ENCODE data around the gene ROS1. TPM values are rescaled to one million over a fixed set of nuclear protein-coding genes. Genes with fewer than 3 reads are reported as not detected.

ROS1 gene
- total RNA-seq, 1 donor from 2014 or later: not detected

DNA sequence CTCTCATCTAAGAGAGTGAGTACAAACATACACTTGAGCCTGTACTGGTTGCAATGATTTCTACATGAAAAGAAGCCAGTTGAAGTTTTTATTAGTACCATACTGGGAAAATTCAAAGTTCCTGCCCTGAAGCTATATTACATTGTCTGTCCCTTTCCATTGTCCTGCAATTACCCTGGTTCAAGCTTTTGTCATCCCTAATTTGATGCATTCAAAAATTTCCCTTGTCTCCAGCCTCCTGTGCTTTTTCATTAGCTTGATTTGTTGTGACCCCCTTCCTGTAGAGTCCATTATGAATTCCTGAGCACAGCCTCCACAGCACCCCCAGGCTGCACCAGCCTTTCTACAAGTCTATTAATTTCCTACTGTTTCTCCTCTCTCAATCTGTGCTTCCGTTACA is 114.0 kb downstream of the ROS1 start:
- intact Hi-C loops (cut with micrococcal nuclease): loop anchor here (10.0 kb wide), 1 partner anchor 327 kb away; no protein-coding TSS in a partner anchor

DNA sequence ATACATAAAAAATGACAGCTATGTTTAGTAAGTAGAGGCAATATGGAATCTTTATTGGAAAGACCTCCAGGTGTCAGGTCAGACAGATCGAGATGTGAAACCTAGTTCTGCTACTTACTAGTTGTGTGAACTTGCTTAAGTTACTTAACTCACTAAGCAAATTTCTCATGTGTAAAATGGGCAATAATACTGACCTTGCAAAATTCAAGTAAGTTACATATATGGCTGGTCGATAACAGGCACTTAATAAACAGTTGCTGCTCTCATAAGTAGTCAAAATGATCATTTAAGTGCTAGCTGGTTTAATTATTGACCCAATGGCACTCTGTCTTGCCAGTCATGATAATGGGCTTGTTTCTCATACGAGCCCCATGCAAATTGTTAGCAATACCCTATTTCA is 114.4 kb downstream of the ROS1 start:
- intact Hi-C loops (cut with micrococcal nuclease): loop anchor here (10.0 kb wide), 1 partner anchor 327 kb away; no protein-coding TSS in a partner anchor

DNA sequence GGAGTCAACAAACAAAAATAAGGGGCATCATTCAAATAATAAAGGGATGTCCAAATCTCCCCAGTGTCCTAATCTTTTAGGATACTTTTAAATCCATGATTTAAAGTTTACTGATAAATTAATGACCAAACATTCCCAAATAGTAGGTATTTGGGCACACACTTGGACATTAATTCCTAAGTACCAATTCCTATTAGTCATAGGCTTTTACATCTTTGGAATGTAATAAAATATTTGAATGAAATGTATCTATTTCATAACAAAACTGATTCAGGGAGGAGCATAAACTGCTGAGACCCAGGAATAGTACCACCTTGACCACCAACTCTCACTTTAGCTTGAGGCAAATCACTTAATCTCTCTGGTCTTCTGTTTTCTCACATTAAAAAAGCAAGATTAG is 116.1 kb downstream of the ROS1 start:
- intact Hi-C loops (cut with micrococcal nuclease): loop anchor here (10.0 kb wide), 1 partner anchor 325 kb away; no protein-coding TSS in a partner anchor

GRCh38 chr6:117309069-117309468 is 116.7 kb downstream of the ROS1 start:
- intact Hi-C loops (cut with micrococcal nuclease): no loop called here

GRCh38 chr6:117307655-117308054 is 118.1 kb downstream of the ROS1 start:
- intact Hi-C loops (cut with micrococcal nuclease): no loop called here

DNA sequence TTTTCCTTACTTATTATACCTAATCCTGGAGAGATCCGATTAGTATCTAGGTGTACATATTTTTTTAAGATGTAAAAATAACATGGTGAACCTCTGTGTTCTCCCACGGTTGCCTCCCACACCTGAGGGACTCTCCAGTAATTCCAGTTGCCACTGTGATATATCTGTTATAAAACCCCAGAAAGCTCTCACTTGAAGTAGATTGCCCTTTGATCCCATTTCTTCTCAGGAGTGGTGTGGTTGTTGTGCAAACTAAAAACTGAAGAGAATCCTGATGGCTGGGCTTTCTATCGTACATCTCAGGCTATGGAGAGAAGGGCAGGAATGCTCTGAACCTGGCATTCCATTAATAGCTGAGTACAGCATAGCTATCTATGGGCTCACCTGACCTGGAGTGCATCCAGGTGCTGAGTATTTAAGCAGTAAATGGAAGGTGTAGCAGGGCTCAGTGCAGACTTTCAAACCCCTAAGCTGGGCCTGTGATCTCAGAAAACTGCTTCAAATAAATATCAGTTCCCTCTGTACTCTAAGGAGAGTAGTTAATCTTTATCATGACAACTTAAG is 119.4 kb downstream of the ROS1 start:
- intact Hi-C loops (cut with micrococcal nuclease): no loop called here

DNA sequence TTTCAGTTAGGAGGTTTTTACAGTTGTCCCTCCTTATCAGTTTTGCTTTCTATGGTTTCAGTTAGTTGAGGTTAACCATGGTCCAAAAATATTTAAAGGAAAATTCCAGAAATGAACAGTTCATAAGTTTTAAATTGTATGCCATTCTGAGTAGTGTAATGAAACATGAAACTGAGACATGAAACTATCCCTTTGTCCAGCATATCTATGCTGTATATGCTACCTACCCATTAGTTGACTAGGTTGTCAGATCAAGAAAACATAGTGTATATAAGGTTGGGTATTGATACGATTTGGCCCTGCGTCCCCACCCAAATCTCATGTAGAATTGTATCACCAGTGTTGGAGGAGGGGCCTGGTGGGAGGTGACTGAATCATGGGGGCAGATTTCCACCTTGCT is 121.3 kb downstream of the ROS1 start:
- intact Hi-C loops (cut with micrococcal nuclease): no loop called here

DNA sequence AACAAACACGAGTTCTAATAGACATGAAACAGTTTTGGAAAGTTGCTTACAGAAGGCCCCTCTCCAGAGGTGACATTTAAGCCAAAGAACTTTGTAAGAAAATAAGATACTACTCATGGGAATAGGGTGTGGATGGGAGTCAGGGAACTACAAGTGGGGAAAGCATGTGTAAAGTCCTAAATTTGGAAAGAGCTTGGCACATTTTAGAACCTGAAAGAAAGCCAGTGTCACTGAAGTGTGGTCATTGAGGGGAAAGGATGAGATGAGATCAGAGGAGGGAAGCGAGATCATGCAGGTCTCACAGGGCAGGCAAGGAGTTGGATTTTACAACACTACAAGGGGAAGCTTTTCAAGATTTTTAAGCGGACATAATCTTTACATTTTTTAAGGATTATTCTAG is 122.4 kb downstream of the ROS1 start:
- intact Hi-C loops (cut with micrococcal nuclease): no loop called here

DNA sequence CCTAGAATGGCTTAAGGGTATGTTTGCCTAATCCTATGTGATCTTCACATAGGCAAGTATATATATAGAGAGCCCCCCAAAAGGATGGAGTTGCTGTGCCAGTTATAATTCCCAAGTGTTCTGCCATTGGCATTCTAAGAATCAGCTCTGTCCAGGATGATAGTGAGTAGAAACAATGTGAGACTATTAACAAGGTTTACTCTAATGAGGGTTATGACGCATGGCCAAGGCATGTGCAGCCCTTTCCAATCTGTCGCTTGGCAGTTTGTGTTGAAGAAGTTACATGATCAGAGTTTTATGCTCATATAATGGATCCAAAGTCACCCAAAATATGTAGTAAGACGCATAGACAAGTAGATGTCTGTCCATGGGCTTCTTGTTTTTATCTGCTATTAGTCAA is 126.8 kb downstream of the ROS1 start:
- intact Hi-C loops (cut with micrococcal nuclease): no loop called here

DNA sequence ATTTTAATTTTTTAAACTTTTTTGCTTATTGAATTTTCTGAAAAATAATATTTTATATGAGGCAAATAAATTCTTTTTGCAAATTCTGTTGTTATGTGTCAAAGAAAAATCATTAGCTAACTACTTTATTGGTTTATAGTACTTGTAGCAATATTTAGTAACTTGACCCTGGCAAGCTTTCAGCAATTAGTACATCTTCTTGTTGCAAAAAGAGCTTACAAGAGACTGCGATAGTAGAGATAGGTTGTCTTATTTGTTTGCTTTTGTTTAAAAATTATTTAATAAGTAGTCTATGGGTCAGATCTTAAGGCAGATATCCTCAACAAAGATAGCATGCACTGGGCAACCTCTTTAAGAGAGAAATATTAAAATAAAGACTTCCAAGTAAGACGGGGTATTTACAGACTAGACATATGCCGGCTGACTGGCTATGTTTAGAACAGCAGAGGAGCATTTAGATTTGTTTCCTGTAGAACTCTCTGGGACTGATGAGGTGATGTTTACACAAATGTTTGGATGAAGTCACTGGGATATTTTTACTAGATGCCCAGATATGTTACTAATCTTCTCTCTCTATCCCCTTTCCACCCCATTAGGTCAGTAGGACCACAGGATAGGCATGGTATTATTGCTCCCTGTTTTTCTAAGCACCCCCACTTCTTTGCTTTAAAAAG is 135.4 kb downstream of the ROS1 start:
- intact Hi-C loops (cut with micrococcal nuclease): no loop called here

DNA sequence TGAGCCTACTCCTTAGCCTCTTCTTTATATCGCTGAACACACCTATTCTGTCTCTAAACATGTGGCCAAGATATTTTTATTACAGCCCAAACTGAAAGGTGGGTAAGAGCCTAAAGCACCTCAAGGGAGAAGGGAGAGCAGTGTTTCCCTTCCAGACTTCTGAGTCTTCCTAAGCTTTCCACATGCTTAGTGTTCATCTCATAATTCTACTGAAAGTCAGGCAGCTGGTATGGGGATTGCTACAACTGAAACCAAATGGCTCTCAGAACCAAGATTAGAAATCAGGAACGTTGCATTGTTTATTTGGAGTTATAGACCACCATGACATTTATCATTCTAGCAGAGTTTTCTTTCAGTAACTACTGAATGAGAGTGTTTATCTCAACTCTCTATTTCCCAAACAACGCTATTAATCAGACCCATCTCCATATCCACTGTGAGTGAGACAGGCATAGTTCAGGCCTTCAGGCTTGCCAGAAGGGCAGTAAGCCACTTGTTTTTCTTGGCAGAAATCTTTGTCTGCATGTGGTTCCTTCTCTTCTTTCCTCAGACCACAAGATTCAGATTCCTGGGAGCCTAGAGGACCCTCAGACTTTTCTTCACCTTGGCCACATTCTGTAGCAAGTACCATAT is 137.5 kb downstream of the ROS1 start:
- intact Hi-C loops (cut with micrococcal nuclease): no loop called here

GRCh38 chr6:117280922-117281321 is 144.8 kb downstream of the ROS1 start:
- intact Hi-C loops (cut with micrococcal nuclease): no loop called here

DNA sequence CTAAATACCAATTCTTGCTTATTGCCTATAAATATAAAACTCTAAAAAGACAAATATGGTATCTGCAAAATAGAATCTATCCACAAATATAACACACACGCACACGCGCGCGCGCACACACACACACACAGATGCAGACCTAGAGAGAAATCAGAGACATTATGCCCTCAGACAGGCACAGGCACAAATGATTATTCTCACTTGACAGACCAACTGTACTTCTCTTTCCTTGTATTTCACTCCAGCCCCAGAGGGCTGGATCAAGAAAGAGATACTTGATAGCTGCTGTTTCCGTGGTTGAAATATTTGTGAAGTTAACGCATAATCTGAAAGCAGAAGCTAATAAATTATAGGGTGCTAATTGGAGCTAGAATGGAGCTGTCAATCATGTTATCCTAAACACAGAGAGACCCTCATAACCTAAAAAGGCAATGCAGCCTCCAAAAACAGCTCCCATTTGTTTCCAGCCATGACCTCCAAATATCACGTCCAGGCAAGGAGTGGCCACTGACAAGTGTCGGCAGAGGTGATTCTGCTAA is 148.9 kb downstream of the ROS1 start:
- intact Hi-C loops (cut with micrococcal nuclease): no loop called here

DNA sequence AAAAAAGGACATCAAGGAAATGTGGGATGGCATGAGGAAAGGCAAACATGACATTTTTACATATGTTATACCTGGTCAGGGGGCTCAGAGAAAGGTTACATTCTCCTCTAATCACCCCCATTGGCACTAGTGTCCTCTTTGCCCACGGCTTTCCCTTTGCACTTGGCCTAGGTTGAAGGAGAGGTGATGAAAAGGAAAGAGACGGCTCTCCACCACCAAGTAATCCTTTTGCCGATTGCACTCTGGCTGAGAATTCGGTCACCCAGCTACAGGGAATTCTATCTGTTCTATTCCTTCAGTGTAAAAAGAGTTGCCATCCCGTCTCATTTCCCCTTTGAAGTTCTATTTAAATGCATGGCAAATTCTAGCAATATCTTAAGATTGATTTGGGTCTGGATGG is 150.0 kb downstream of the ROS1 start:
- intact Hi-C loops (cut with micrococcal nuclease): no loop called here

DNA sequence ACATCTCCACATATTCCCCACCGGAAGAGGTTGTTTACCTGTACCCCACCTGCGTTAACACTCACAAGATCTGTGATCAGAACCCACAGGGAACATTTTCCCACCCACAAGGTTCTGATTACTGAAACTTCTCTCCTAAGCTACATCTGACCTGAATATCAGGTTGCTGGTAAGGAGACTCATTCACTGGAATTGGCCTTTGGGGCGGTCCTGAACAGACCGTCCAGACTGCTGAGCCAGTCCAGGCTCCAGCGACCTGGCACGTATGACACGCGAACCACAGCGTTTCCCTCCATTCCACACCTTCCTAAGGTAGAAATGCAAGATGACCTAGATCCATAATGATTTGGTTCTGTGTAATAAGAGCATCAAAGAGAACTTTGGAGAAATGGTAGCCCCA is 150.5 kb downstream of the ROS1 start:
- intact Hi-C loops (cut with micrococcal nuclease): no loop called here

- intact Hi-C loops (cut with micrococcal nuclease): no loop called here
These were observed 152.9 kb downstream of the ROS1 start for GRCh38 chr6:117272891-117273290.

DNA sequence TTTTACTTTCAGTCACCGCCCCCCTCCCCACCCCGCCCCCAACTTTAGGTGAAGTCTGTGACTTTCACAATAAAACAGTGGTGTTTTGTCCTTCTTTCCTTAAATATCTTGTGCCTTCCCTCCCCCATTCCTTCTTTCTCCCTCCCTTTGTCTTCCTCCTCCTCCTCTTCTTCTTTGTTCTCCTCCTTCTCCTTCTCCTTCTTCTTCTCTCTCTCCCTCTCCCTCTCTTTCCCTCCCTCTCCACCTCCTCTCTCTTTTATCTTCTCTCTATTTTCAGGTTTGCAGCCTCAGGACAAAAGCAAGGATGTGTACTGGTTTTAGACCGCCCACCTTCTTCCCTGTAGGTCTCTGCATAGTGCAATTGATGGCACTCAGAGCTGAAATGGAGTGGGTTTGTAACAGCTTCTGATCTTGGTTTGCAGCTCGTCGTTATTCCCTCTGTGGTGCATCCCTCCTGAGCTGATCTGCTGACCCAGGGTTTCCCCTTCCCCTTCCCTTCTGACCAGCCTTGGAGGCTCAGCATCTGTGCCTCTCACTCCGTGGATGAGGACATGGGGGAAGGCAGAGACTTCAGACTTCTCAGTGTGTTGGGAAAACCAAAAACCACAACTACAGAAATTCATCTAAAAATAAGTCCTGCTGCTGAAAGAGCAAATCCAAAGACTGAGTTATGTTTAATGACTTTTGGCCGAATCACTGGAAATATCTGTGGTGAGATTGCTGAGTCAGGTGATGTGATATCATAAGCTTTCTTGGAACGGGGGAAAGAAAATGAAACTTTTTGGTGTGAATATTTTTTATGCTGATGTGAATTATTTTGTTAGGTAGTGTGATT is 153.5 kb downstream of the ROS1 start:
- intact Hi-C loops (cut with micrococcal nuclease): no loop called here

DNA sequence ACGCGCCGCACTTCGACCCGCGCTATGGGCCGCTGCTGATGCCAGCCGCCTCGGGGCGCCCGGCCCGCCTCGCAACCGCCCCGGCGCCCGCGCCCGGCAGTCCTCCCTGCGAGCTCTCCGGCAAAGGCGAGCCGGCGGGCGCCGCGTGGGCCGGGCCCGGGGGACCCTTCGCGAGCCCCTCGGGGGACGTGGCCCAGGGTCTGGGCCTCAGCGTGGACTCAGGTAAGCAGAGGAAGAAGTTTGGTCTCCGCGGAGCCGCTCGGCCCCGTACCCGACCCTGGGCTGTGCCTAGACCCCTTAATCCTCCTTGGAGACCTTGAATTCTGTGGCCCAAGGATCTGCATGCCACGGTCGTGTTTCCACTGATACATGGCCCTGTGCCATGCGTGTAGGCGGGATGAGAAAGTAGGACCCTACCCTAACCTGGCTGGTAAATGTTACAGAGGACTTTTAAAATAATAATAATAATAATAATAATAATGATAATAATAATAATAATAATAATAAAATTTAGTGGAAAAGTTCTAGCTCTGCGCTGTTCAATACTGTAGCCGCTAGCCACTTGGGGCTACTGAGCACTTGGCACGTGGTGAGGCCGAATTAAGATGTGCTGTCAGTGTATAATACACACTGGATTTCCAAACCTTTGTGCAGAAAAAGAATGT is 154.8 kb downstream of the ROS1 start:
- intact Hi-C loops (cut with micrococcal nuclease): no loop called here

DNA sequence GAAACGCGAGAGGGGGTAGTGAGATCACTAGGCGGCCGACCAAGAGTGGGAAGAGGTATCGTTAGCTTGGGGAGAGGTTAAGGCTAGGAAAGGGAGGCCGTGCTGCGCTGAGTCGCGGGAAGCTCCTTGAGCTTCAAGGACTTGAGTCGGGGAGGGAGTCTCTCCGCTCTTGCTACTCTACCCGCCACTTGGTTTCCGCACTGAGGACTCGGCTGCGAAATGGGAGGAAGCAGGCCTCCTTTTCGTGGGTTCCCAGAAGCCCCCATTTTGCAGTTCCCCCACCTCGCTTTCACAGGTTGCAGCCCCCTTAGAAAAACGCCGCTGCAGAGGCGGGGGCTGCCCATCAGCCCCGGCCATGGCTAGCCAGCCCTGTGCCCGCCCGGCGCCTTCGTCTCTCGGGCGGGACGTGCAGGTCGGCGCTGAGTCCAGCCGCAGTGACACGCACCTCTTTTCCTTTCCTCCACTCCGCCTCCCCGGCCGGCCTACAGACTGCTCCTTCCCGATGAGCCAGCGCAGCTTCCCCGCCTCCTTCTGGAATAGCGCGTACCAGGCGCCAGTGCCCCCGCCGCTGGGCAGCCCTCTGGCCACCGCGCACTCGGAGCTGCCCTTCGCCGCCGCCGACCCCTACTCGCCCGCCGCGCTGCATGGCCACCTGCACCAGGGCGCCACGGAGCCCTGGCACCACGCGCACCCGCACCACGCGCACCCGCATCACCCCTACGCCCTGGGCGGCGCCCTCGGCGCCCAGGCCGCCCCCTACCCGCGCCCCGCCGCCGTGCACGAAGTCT is 155.5 kb downstream of the ROS1 start:
- intact Hi-C loops (cut with micrococcal nuclease): no loop called here

DNA sequence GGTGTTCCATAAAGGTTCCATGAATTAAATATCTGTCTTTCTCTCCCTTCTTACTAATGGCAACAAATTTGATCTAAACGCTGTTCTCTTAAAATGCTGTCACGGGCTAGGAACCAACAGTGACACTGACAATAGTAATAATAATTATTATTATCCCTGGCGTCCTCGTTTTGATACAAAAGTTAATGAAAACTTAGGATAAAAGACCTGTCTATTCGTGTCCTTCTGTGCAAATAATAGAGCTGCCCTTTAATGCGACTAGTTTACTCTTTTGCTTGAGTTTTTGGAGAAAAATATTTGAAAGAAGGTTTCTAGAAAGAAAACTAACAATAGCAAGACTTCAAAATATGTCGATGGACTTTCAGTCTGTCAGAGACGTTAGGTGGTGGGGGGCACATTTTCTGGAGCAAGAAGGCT is 156.1 kb downstream of the ROS1 start:
- intact Hi-C loops (cut with micrococcal nuclease): loop anchor here (10.0 kb wide), 1 partner anchor 395 kb away; the partner anchor contains the start of gene RFX6

Measured in T-helper 2 cell treated with Interferon-gamma antibody and Interleukin-4, amounts not matched to agents 100 ng/mL and 5 ng/mL, for 36 hours (primary cell).